Smooth muscle cell (in vitro differentiated cells): ENCODE measurements around the gene ADPRM. TPM values are rescaled to one million over a fixed set of nuclear protein-coding genes. Genes with fewer than 3 reads are reported as not detected.

Experiments
- DNase-seq: peaks from one replicate; lab custom pipeline; 2025; ENCODE audit not compliant: unreplicated experiment; lab: John Stamatoyannopoulos, UW
- H2AFZ ChIP-seq: fragments of 200-600 bp; sonication (generic); 2 replicates; pipeline ENCODE4 v1.6.0; 2016; ENCODE audit warnings: antibody characterized with exemption, low read depth, mild to moderate bottlenecking
- H3F3A ChIP-seq: fragments of 200-600 bp; sonication (generic); 2 replicates; pipeline ENCODE4 v1.6.0; 2017; ENCODE audit warnings: antibody characterized with exemption, low read depth
- H3K27ac ChIP-seq: fragments of 200-600 bp; sonication (generic); 2 replicates; pipeline ENCODE4 v1.5.1; 2016; ENCODE audit warnings: low read depth, mild to moderate bottlenecking
- H3K27me3 ChIP-seq: fragments of 200-600 bp; sonication (generic); 2 replicates; pipeline ENCODE4 v1.6.1; 2016; ENCODE audit warnings: low read depth, mild to moderate bottlenecking
- H3K36me3 ChIP-seq: fragments of 200-600 bp; sonication (generic); 2 replicates; pipeline ENCODE4 v1.5.1; 2016; ENCODE audit warnings: low read depth
- H3K4me1 ChIP-seq: fragments of 200-600 bp; sonication (generic); 2 replicates; pipeline ENCODE4 v1.5.1; 2016; ENCODE audit warnings: low read depth
- H3K4me2 ChIP-seq: fragments of 200-600 bp; sonication (generic); 2 replicates; pipeline ENCODE4 v1.6.0; 2016; ENCODE audit warnings: mild to moderate bottlenecking
- H3K4me3 ChIP-seq: fragments of 200-600 bp; sonication (generic); 2 replicates; pipeline ENCODE4 v1.5.1; 2016; ENCODE audit warnings: mild to moderate bottlenecking
- H3K79me2 ChIP-seq: fragments of 200-600 bp; sonication (generic); 2 replicates; pipeline ENCODE4 v1.6.0; 2016; ENCODE audit warnings: low read depth, mild to moderate bottlenecking
- H3K9ac ChIP-seq: fragments of 200-600 bp; sonication (generic); 2 replicates; pipeline ENCODE4 v1.6.0; 2016; ENCODE audit warnings: low read depth
- H3K9me3 ChIP-seq: fragments of 200-600 bp; sonication (generic); replicated peaks from 2 replicates; pipeline ENCODE4 v1.5.1; 2016; ENCODE audit warnings: low read depth
- H4K20me1 ChIP-seq: fragments of 200-600 bp; sonication (generic); 2 replicates; pipeline ENCODE4 v1.6.0; 2016; ENCODE audit warnings: low read depth
- CTCF ChIP-seq: fragments of 200-600 bp; sonication (generic); IDR thresholded peaks from 2 replicates; pipeline ENCODE4 v1.5.1; 2017; ENCODE audit warnings: borderline replicate concordance, mild to moderate bottlenecking, antibody characterized with exemption; ENCODE audit not compliant: insufficient read depth, poor library complexity, severe bottlenecking
- WGBS: methylation state at CpG from one replicate; pipeline ENCODE4 v1.1.7; 2016; ENCODE audit warnings: low lambda C conversion rate; 5-methylcytosine and 5-hydroxymethylcytosine counted together
- polyA plus RNA-seq: library from polyadenylated mRNA; unstranded; fragments of >200 nt; fragmentation: Nextera tagmentation; extraction: Ambion mirVana; gene quantifications from 2 replicates; pipeline ENCODE4 v1.2.1, GENCODE V29; 2016
- total RNA-seq: library from RNA; depleted of rRNA; stranded (reverse); fragments of >200 nt; gene quantifications from 2 replicates; pipeline ENCODE4 v1.2.3, GENCODE V29; 2014

ADPRM gene
- total and polyA plus RNA-seq, 2 experiments from 2014 or later = 8.3 to 11.3 TPM

GRCh38 chr17:10754109-10754508, 56.7 kb downstream of the ADPRM start:
- peak; percentile 20 for TF ChIP-seq CTCF
- no peak for DNase-seq
- 10% methylated on average over 2 of the region's 2 CpGs for WGBS

GRCh38 chr17:10754861-10755591, 57.6 kb downstream of the ADPRM start:
- TF ChIP-seq CTCF = no peak
- peak overlapping the region; percentile 51 for H2AFZ ChIP-seq

More at GRCh38 chr17:10754109-10754508, 56.7 kb downstream of the ADPRM start:
- H3K4me2 ChIP-seq = no peak overlapping the region
- H3K79me2 ChIP-seq = no peaks in the 10 kb centered on the region
- no peaks in the 10 kb centered on the region for H3F3A ChIP-seq
- H3K4me3 ChIP-seq = no peak overlapping the region
- H3K36me3 ChIP-seq = no peaks in the 10 kb centered on the region
- H3K9ac ChIP-seq = no peak overlapping the region
- peaks cover 9% of the 10 kb centered on the region for H3K4me1 ChIP-seq
- H4K20me1 ChIP-seq = no peaks in the 10 kb centered on the region
- no peaks in the 10 kb centered on the region for H3K9me3 ChIP-seq
- no peak overlapping the region for H3K27ac ChIP-seq
- H2AFZ ChIP-seq = no peak overlapping the region
- no peaks in the 10 kb centered on the region for H3K27me3 ChIP-seq

GRCh38 chr17:10755592-10756127, 58.3 kb downstream of the ADPRM start:
- DNase-seq = no peak
- Histone ChIP-seq H3K4me3 (no peak overlapping the region), H3K27me3 (no peaks in the 10 kb centered on the region), H3K4me1 (peaks cover 9% of the 10 kb centered on the region), H3K4me2 (peak overlapping the region; percentile 77), H3F3A (no peaks in the 10 kb centered on the region), H3K79me2 (no peaks in the 10 kb centered on the region), H3K9ac (no peak overlapping the region), H4K20me1 (no peaks in the 10 kb centered on the region), H2AFZ (no peak overlapping the region), H3K36me3 (no peaks in the 10 kb centered on the region), H3K27ac (no peak overlapping the region), H3K9me3 (no peaks in the 10 kb centered on the region)
- TF ChIP-seq CTCF = no peak
- WGBS = 73% methylated on average over 3 of the region's 3 CpGs

More at GRCh38 chr17:10754861-10755591, 57.6 kb downstream of the ADPRM start:
- H3K9ac ChIP-seq = no peak overlapping the region
- no peaks in the 10 kb centered on the region for H3F3A ChIP-seq
- no peaks in the 10 kb centered on the region for H3K9me3 ChIP-seq
- H4K20me1 ChIP-seq = no peaks in the 10 kb centered on the region
- no peaks in the 10 kb centered on the region for H3K27me3 ChIP-seq
- no peak overlapping the region for H3K27ac ChIP-seq
- H3K4me3 ChIP-seq = peak overlapping the region; percentile 22
- H3K79me2 ChIP-seq = no peaks in the 10 kb centered on the region
- peak overlapping the region; percentile 77 for H3K4me2 ChIP-seq
- 7% methylated on average over 14 of the region's 14 CpGs for WGBS
- no peaks in the 10 kb centered on the region for H3K36me3 ChIP-seq
- H3K4me1 ChIP-seq = peaks cover 9% of the 10 kb centered on the region
- no peak for DNase-seq

- H3K4me1 ChIP-seq = peaks cover 9% of the 10 kb centered on the region
- whole genome bisulfite sequencing = 35% methylated on average over 1 of the region's 1 CpG
- H3F3A ChIP-seq = no peaks in the 10 kb centered on the region
- no peaks in the 10 kb centered on the region for H4K20me1 ChIP-seq
- DNase-seq = no peak
- TF ChIP-seq CTCF = no peak
- H3K9ac ChIP-seq = no peak overlapping the region
- no peak overlapping the region for H3K27ac ChIP-seq
- H3K79me2 ChIP-seq = no peaks in the 10 kb centered on the region
- no peaks in the 10 kb centered on the region for H3K9me3 ChIP-seq
- no peak overlapping the region for H3K4me2 ChIP-seq
- no peaks in the 10 kb centered on the region for H3K36me3 ChIP-seq
- H2AFZ ChIP-seq = no peak overlapping the region
- H3K4me3 ChIP-seq = no peak overlapping the region
- no peaks in the 10 kb centered on the region for H3K27me3 ChIP-seq
These were observed 58.8 kb downstream of the ADPRM start for GRCh38 chr17:10756185-10756584.
